Measurements from ENCODE around the gene TANC1. TPM values are rescaled to one million over a fixed set of nuclear protein-coding genes. Genes with fewer than 3 reads are reported as not detected.
A peak's percentile ranks its signal among the peaks of the same experiment; 100 is the strongest.

TANC1 gene
- total and polyA plus RNA-seq, 7 donors, result 3.6 to 74.5 (median 47.0) TPM

DNA sequence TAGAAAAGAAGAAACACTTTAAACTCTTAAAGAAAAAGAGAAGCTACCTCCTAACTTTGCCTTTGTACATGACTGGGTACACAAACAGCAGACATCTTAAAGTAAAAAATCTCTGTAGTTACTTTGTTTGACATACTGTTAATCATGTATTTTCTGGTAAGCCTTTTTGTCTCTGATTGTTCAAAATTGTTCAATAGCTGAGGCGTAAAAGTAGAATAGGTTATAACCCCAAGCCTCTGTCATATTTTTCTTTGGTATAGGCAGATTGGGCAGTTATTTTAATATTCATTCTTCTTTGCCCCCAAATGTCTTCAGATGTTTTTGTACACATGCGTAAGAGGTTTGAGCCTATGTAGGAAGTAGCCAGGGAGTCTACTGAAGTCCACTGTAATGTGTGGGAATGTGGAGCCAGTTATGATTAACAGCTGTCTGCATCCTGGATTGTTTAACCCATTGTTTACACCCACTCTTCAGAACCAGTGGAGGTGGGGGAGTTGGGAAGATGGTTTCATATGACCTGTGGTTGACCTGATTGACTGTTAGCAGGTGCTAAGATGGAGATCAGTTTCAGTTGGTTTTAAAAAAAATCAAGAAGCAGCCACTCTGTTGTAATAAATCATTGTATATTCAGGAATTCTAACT lies 150.5 kb downstream of the TANC1 start:
- H3K4me3 ChIP-seq, result no peak overlapping the region
- intact Hi-C loops (cut with DNase I), result loop anchor here (1.0 to 2.0 kb wide), 2 partner anchors 150 to 216 kb away; partner anchors contain the start of gene TANC1
- TF ChIP-seq POLR2AphosphoS5 (IDR thresholded peaks at IDR 0.05), result no peak
- TF ChIP-seq, protein P1, sequence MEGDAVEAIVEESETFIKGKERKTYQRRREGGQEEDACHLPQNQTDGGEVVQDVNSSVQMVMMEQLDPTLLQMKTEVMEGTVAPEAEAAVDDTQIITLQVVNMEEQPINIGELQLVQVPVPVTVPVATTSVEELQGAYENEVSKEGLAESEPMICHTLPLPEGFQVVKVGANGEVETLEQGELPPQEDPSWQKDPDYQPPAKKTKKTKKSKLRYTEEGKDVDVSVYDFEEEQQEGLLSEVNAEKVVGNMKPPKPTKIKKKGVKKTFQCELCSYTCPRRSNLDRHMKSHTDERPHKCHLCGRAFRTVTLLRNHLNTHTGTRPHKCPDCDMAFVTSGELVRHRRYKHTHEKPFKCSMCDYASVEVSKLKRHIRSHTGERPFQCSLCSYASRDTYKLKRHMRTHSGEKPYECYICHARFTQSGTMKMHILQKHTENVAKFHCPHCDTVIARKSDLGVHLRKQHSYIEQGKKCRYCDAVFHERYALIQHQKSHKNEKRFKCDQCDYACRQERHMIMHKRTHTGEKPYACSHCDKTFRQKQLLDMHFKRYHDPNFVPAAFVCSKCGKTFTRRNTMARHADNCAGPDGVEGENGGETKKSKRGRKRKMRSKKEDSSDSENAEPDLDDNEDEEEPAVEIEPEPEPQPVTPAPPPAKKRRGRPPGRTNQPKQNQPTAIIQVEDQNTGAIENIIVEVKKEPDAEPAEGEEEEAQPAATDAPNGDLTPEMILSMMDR (IDR thresholded peaks at IDR 0.05), result no peak
- no peak for TF ChIP-seq POLR2A (IDR thresholded peaks at IDR 0.05)
- no peak for TF ChIP-seq EP300 (IDR thresholded peaks at IDR 0.05)
- WGBS, 2 donors, result 73 to 83% methylated on average over 2 of the region's 2 CpGs
- no peaks in the 10 kb centered on the region for H3K36me3 ChIP-seq
- no peaks in the 10 kb centered on the region for H3K9me3 ChIP-seq
- no peak for DNase-seq
- peaks cover 0 to 40% (median 29%) of the 10 kb centered on the region in 4 donors for H3K4me1 ChIP-seq
- H3K27me3 ChIP-seq, result no peaks in the 10 kb centered on the region
- H3K27ac ChIP-seq, result peak overlapping the region in 2 of 4 donors; percentile 51 to 59

DNA sequence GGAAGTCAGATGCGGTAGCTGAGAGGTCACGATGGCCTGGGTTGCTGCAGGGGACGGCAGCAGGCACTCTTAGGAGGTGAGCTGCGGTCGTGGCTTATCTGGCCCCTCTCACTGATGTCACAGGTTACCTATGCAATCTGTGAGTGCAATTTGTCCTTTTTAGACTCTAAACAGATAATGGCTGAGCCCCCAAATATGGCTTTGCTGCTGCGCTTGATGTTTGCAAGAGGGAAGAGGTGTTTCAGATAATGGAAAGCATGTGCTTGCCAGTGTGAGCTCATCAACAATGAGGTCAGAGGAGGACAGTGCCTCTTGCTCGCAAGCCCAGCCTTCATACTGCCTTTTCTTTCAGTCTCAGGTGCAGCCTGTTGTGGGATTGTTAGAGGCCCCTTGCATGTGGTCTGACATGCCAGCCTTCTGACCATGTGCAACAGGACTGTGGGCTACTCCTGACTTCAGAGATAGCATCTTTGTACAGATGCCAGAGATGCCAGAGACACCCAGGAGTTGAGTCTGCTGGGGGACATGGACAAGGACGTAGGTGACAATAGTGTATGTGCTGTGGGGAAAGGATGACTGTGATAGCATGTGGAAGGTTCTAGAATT lies 151.3 kb downstream of the TANC1 start:
- 86 to 93% methylated on average over 8 of the region's 8 CpGs for WGBS, 2 donors
- peak overlapping the region in 2 of 4 donors; percentile 51 to 59 for H3K27ac ChIP-seq
- TF ChIP-seq POLR2A (IDR thresholded peaks at IDR 0.05), result no peak
- peak in 1 of 4 donors; percentile 28 for TF ChIP-seq POLR2AphosphoS5 (IDR thresholded peaks at IDR 0.05)
- peaks cover 0 to 40% (median 35%) of the 10 kb centered on the region in 4 donors for H3K4me1 ChIP-seq
- H3K9me3 ChIP-seq, result no peaks in the 10 kb centered on the region
- no peaks in the 10 kb centered on the region for H3K27me3 ChIP-seq
- no peak overlapping the region for H3K4me3 ChIP-seq
- H3K36me3 ChIP-seq, result no peaks in the 10 kb centered on the region
- intact Hi-C loops (cut with DNase I), result loop anchor here (2.0 kb wide), 1 partner anchor 151 kb away; the partner anchor contains the start of gene TANC1
- DNase-seq, result no peak

DNA sequence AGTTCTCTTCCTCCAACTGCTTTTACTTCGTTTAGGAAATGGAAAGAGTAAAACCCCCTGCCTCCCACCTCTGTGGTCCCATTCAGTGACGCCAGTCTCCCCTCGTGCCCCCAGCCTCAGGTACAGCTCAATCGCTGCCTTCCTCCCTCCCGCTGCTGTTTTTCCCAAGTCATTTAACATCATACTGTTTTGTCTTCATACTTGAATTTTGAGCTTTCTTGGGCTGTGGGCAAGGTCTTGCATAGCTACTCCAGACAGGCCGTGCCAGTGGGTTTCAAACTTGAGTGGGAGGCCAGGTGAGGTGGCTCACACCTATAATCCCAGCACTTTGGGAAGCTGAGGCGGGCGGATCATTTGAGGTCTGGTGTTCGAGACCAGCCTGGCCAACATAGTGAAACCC lies 155.3 kb downstream of the TANC1 start:
- no peaks in the 10 kb centered on the region for H3K9me3 ChIP-seq
- H3K4me3 ChIP-seq, result no peak overlapping the region
- H3K4me1 ChIP-seq, result peaks cover 0 to 57% (median 44%) of the 10 kb centered on the region in 4 donors
- intact Hi-C loops (cut with DNase I), result no loop called here
- H3K27ac ChIP-seq, result peak overlapping the region in 3 of 4 donors; percentile 70 to 83 (median 73)
- TF ChIP-seq, protein P1 (IDR thresholded peaks at IDR 0.05), result no peak
- no peak for TF ChIP-seq POLR2AphosphoS5 (IDR thresholded peaks at IDR 0.05)
- no peak for TF ChIP-seq POLR2A (IDR thresholded peaks at IDR 0.05)
- no peak for TF ChIP-seq EP300 (IDR thresholded peaks at IDR 0.05)
- WGBS, 2 donors, result 83 to 88% methylated on average over 9 of the region's 9 CpGs
- no peak for DNase-seq
- H3K36me3 ChIP-seq, result no peaks in the 10 kb centered on the region
- no peaks in the 10 kb centered on the region for H3K27me3 ChIP-seq

DNA sequence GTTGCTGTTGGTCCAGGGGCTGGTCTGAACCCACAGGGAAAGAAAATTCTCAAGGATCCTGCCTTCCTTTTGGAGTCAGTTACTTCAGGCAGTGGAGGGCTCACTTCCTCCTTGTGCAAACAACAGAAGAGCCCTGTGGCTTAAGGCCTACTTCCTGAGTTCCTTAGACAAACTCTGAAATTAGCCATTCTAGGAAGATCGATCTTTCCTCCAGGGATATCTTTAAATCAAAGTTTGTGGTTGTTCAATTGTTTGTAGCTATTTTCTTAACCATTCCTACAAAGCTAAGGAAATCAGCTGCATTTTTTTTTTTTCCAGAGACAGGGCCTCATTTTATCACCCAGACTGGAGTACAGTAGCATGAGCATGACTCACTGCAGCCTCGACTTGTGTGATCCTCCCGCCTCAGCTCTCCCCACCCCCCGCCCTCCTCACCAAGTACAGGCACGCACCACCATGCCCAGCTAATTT lies 156.0 kb downstream of the TANC1 start:
- Histone ChIP-seq H3K9me3 (no peaks in the 10 kb centered on the region), H3K4me3 (no peak overlapping the region), H3K36me3 (no peaks in the 10 kb centered on the region), H3K4me1 (peaks cover 0 to 57% (median 44%) of the 10 kb centered on the region in 4 donors), H3K27ac (peak overlapping the region; percentile 40 to 83 (median 72)), H3K27me3 (no peaks in the 10 kb centered on the region)
- TF ChIP-seq EP300 (IDR thresholded peaks at IDR 0.05) (no peak), POLR2AphosphoS5 (IDR thresholded peaks at IDR 0.05) (no peak), POLR2A (IDR thresholded peaks at IDR 0.05) (no peak)
- TF ChIP-seq, protein P1 (IDR thresholded peaks at IDR 0.05), result no peak
- intact Hi-C loops (cut with DNase I), result no loop called here
- no peak for DNase-seq
- 4 to 22% methylated on average over 5 of the region's 5 CpGs for WGBS, 2 donors

DNA sequence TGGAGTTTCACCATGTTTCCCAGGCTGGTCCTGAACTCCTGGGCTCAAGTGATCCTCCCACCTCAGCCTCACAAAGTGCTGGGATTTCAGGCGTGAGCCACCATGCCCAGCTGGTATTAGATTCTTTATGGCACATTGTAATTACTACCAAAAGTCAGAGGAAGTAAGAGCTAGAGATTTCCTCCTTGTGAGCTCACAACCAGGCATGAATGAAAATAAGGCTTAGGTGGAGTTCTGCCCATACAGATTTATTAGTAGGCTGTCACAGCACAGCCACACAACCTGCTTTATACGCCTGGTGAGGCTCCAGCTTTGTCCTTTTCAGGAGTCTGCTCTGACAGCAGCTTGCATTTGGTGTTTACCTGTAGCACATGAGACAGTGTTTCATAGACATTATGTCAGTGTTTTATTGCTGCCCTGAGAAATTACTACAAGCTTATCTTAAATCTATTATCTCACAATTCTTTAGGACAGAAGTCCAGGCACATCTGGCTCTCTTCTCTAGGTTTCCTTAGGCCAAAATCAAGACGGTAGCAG lies 156.6 kb downstream of the TANC1 start:
- no peaks in the 10 kb centered on the region for H3K9me3 ChIP-seq
- no peak for DNase-seq
- peak in 3 of 4 donors; percentile 14 to 58 (median 45) for TF ChIP-seq POLR2AphosphoS5 (IDR thresholded peaks at IDR 0.05)
- TF ChIP-seq, protein P1 (IDR thresholded peaks at IDR 0.05), result no peak
- no peak overlapping the region for H3K4me3 ChIP-seq
- H3K27me3 ChIP-seq, result no peaks in the 10 kb centered on the region
- WGBS, 2 donors, result 14 to 58% methylated on average over 3 of the region's 3 CpGs
- intact Hi-C loops (cut with DNase I), result no loop called here
- peaks cover 0 to 57% (median 44%) of the 10 kb centered on the region in 4 donors for H3K4me1 ChIP-seq
- H3K36me3 ChIP-seq, result no peaks in the 10 kb centered on the region
- H3K27ac ChIP-seq, result peak overlapping the region; percentile 40 to 83 (median 72)

Measured in sigmoid colon (tissue), 7 donors.